Ovary (tissue), 9 donors: ENCODE data around the gene PPP3R2. TPM values are rescaled to one million over a fixed set of nuclear protein-coding genes. Genes with fewer than 3 reads are reported as not detected.

Experiments
- DNase-seq, 5 donors: peaks; one replicate each; pipeline ENCODE4 v3.0.0-alpha.2; 2019 to 2020
- H3K27ac ChIP-seq, 2 donors: fragments of 200-600 bp; one replicate each; pipeline versions ENCODE4 v1.5.1 to v1.8.0; 2019 to 2022
- H3K27me3 ChIP-seq: fragments of 200-600 bp; one replicate; pipeline ENCODE4 v1.8.0; 2022
- H3K36me3 ChIP-seq: fragments of 200-600 bp; sonication (generic); one replicate; pipeline ENCODE4 v1.5.1; 2019
- H3K4me1 ChIP-seq: one replicate; pipeline ENCODE4 v1.8.1; 2013; ENCODE audit warnings: mild to moderate bottlenecking, moderate library complexity; ENCODE audit not compliant: insufficient read depth
- H3K4me3 ChIP-seq: fragments of 200-600 bp; sonication (generic); one replicate; pipeline ENCODE4 v1.5.1; 2017
- H3K9me3 ChIP-seq, 2 donors: fragments of 200-600 bp in 1 of 2; sonication (generic) in 1 of 2; one replicate each; pipeline versions ENCODE4 v1.5.1 to v1.8.1; 2013 to 2019; ENCODE audit warnings: mild to moderate bottlenecking in 1 of 2, moderate library complexity in 1 of 2
- CTCF ChIP-seq, 3 donors: fragments of 450-650 bp in 2 of 3; fragments of 200-600 bp in 1 of 3; IDR thresholded peaks; one replicate each; pipeline versions ENCODE4 v1.5.1 to v1.8.0; 2016 to 2022; ENCODE audit warnings: antibody characterized with exemption in 3 of 3, mild to moderate bottlenecking in 1 of 3
- EP300 ChIP-seq: sonication (generic); formaldehyde crosslinking; IDR thresholded peaks from one replicate; pipeline ENCODE4 v1.6.1; 2017; ENCODE audit warnings: antibody characterized with exemption
- POLR2A ChIP-seq: fragments of 450-650 bp; IDR thresholded peaks from one replicate; pipeline ENCODE4 v1.6.1; 2017; ENCODE audit warnings: antibody characterized with exemption, mild to moderate bottlenecking, moderate library complexity
- WGBS, 3 donors: extraction: QIAGEN DNeasy Blood & Tissue Kit in 1 of 3; methylation state at CpG; one replicate each; pipeline versions ENCODE4 v1.1.5 to v1.1.7; 2013 to 2017; 5-methylcytosine and 5-hydroxymethylcytosine counted together
- intact Hi-C, 4 donors: fragments of 100-400 bp; cut with DNase I; formaldehyde crosslinking; loops; one replicate each; pipeline versions ENCODE4 v1.11.0 to v1.15.1; 2022 to 2023
- polyA plus RNA-seq, 2 donors: library from polyadenylated mRNA; stranded (reverse); fragments of 200-250 nt in 1 of 2; fragments of 350-450 nt in 1 of 2; fragmentation: Illumina TruSeq in 1 of 2; extraction: RNeasy Lipid Tissue Mini Kit (QIAGEN cat#74804) in 1 of 2; gene quantifications; one replicate each; pipeline ENCODE4 v1.2.3, GENCODE V29; 2013 to 2014
- total RNA-seq, 7 donors: library from RNA; depleted of rRNA in 2 of 7; stranded (reverse); fragments of >200 nt in 2 of 7; fragmentation: NEBNext Ultra II Directional in 3 of 7; extraction: Animal tissue kit (Norgen Biotek cat#: 25700) in 3 of 7; gene quantifications; one replicate each; pipeline versions ENCODE4 v1.1.0 to v1.2.4, GENCODE V29; 2016 to 2023
- donor health status: DM: no; HTN: no; CAD: no; lungs with moderate emphysema.
- donor health status: DM: no; HTN: no; CAD: no.
- donor health status: Bipolar disorder and iron deficiency.
- donor health status: DM: yes; HTN: yes; CAD: no.
- donor health status: DM: no; HTN: no; CAD: no.
- donor health status: DM: yes; HTN: yes; CAD: no.

Gene PPP3R2
- total and polyA plus RNA-seq, 9 donors, result not detected

- intact Hi-C loops, result no loop called here
- no peak for DNase-seq
- Histone ChIP-seq H3K36me3 (no peaks in the 10 kb centered on the region), H3K4me1 (no peaks in the 10 kb centered on the region), H3K27me3 (no peaks in the 10 kb centered on the region), H3K4me3 (no peak overlapping the region), H3K9me3 (no peaks in the 10 kb centered on the region), H3K27ac (no peak overlapping the region)
- TF ChIP-seq POLR2A (no peak), EP300 (no peak), CTCF (IDR thresholded peaks at IDR 0.05) (no peak)
- WGBS, 3 donors, result 74 to 85% (median 83%) methylated on average over 6 of the region's 6 CpGs
Measured at GRCh38 chr9:101579711-101580545, 14.8 kb downstream of the PPP3R2 start.

- no peak for DNase-seq
Measured at GRCh38 chr9:101578378-101578777, 16.4 kb downstream of the PPP3R2 start.

GRCh38 chr9:101574731-101575333 lies 19.9 kb downstream of the PPP3R2 start:
- Histone ChIP-seq H3K36me3 (no peaks in the 10 kb centered on the region), H3K27ac (no peak overlapping the region), H3K4me3 (no peak overlapping the region), H3K27me3 (no peaks in the 10 kb centered on the region), H3K4me1 (no peaks in the 10 kb centered on the region), H3K9me3 (no peaks in the 10 kb centered on the region)
- no peak for DNase-seq
- intact Hi-C loops, result no loop called here
- TF ChIP-seq POLR2A (no peak), CTCF (IDR thresholded peaks at IDR 0.05) (no peak), EP300 (no peak)

More at GRCh38 chr9:101578378-101578777, 16.4 kb downstream of the PPP3R2 start:
- intact Hi-C loops, result no loop called here
- TF ChIP-seq CTCF (IDR thresholded peaks at IDR 0.05), result no peak
- no peak for TF ChIP-seq POLR2A
- no peak for TF ChIP-seq EP300
- no peaks in the 10 kb centered on the region for H3K4me1 ChIP-seq
- no peak overlapping the region for H3K4me3 ChIP-seq
- WGBS, 3 donors, result 60 to 72% (median 64%) methylated on average over 3 of the region's 3 CpGs
- no peaks in the 10 kb centered on the region for H3K27me3 ChIP-seq
- H3K9me3 ChIP-seq, result no peaks in the 10 kb centered on the region
- H3K36me3 ChIP-seq, result no peaks in the 10 kb centered on the region
- H3K27ac ChIP-seq, result no peak overlapping the region

- no peak overlapping the region for H3K4me3 ChIP-seq
- no peaks in the 10 kb centered on the region for H3K4me1 ChIP-seq
- WGBS, 3 donors, result 55 to 86% (median 76%) methylated on average over 2 of the region's 2 CpGs
- intact Hi-C loops, result no loop called here
- no peak for DNase-seq
- no peak overlapping the region for H3K27ac ChIP-seq
- no peaks in the 10 kb centered on the region for H3K9me3 ChIP-seq
- no peaks in the 10 kb centered on the region for H3K36me3 ChIP-seq
- TF ChIP-seq CTCF (IDR thresholded peaks at IDR 0.05) (no peak), EP300 (no peak), POLR2A (no peak)
- no peaks in the 10 kb centered on the region for H3K27me3 ChIP-seq
Measured at GRCh38 chr9:101572316-101572715, 22.5 kb downstream of the PPP3R2 start.
